ENCODE measurements around the gene CHST1.

CHST1 gene

DNA sequence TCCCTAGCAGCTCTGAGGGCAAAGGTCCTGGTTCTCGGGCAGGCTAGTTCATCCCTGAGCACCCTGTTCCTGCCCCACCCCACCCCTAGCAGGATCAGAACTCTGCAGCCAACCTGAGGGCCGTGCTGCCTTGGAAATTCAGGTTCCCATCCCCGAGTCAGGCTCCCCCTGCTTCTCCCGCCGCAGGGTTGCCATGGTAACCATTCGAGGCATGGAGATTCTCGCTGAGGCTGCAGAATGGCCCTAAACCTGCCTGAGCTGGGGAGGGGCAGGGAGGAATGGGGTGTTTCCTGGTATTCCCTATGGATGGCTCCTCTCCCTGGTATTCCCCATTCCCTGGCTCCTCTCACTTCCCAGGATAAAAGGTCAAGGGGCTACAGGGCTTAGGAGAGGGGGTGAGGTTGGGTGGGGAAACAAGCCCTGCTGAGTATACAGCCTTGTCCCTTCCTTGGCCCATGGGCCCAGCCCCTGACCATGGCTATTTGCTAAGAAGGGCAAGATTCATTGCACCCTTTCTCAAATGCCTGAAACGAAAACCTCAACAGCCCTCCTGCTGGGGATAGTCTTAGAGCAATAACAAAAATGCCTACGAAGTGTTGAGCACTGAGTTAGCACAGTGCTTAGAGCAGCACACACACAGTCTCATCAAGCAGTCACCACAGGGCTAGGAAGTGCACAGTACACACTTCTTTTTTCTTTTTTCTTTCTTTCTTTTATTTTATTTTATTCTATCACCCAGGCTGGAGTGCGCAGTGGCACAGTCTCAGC lies 58.7 kb downstream of the CHST1 start:
- ATAC-seq = no peak
- no peak for TF ChIP-seq TOX (CRISPR knock-in tag; IDR thresholded peaks at IDR 0.05; ENCODE audit: borderline replicate concordance)
- TF ChIP-seq CSDC2 (CRISPR knock-in tag; IDR thresholded peaks at IDR 0.05) = no peak
- no peak for TF ChIP-seq ZNF565 (CRISPR knock-in tag; conservative IDR thresholded peaks at IDR 0.05; ENCODE audit: low read depth)
- TF ChIP-seq SNAI2 (CRISPR knock-in tag; IDR thresholded peaks at IDR 0.05) = no peak
- TF ChIP-seq, protein P1, sequence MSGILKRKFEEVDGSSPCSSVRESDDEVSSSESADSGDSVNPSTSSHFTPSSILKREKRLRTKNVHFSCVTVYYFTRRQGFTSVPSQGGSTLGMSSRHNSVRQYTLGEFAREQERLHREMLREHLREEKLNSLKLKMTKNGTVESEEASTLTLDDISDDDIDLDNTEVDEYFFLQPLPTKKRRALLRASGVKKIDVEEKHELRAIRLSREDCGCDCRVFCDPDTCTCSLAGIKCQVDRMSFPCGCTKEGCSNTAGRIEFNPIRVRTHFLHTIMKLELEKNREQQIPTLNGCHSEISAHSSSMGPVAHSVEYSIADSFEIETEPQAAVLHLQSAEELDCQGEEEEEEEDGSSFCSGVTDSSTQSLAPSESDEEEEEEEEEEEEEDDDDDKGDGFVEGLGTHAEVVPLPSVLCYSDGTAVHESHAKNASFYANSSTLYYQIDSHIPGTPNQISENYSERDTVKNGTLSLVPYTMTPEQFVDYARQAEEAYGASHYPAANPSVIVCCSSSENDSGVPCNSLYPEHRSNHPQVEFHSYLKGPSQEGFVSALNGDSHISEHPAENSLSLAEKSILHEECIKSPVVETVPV (CRISPR knock-in tag; IDR thresholded peaks at IDR 0.05) = no peak
- no peak for TF ChIP-seq ESRRG (CRISPR knock-in tag; IDR thresholded peaks at IDR 0.05)
- no peak for TF ChIP-seq ZFP30 (CRISPR knock-in tag; IDR thresholded peaks at IDR 0.05)
- TF ChIP-seq, protein P2, sequence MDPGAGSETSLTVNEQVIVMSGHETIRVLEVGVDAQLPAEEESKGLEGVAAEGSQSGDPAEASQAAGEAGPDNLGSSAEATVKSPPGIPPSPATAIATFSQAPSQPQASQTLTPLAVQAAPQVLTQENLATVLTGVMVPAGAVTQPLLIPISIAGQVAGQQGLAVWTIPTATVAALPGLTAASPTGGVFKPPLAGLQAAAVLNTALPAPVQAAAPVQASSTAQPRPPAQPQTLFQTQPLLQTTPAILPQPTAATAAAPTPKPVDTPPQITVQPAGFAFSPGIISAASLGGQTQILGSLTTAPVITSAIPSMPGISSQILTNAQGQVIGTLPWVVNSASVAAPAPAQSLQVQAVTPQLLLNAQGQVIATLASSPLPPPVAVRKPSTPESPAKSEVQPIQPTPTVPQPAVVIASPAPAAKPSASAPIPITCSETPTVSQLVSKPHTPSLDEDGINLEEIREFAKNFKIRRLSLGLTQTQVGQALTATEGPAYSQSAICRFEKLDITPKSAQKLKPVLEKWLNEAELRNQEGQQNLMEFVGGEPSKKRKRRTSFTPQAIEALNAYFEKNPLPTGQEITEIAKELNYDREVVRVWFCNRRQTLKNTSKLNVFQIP (CRISPR knock-in tag; IDR thresholded peaks at IDR 0.05; ENCODE audit: borderline replicate concordance, low read depth) = no peak
- no peak for TF ChIP-seq PPARA (CRISPR knock-in tag; IDR thresholded peaks at IDR 0.05; ENCODE audit: borderline replicate concordance)
- TF ChIP-seq ISL1 (CRISPR knock-in tag; IDR thresholded peaks at IDR 0.05) = no peak
- no peak for TF ChIP-seq BACH2 (CRISPR knock-in tag; IDR thresholded peaks at IDR 0.05; ENCODE audit: borderline replicate concordance)
- TF ChIP-seq, protein P3, sequence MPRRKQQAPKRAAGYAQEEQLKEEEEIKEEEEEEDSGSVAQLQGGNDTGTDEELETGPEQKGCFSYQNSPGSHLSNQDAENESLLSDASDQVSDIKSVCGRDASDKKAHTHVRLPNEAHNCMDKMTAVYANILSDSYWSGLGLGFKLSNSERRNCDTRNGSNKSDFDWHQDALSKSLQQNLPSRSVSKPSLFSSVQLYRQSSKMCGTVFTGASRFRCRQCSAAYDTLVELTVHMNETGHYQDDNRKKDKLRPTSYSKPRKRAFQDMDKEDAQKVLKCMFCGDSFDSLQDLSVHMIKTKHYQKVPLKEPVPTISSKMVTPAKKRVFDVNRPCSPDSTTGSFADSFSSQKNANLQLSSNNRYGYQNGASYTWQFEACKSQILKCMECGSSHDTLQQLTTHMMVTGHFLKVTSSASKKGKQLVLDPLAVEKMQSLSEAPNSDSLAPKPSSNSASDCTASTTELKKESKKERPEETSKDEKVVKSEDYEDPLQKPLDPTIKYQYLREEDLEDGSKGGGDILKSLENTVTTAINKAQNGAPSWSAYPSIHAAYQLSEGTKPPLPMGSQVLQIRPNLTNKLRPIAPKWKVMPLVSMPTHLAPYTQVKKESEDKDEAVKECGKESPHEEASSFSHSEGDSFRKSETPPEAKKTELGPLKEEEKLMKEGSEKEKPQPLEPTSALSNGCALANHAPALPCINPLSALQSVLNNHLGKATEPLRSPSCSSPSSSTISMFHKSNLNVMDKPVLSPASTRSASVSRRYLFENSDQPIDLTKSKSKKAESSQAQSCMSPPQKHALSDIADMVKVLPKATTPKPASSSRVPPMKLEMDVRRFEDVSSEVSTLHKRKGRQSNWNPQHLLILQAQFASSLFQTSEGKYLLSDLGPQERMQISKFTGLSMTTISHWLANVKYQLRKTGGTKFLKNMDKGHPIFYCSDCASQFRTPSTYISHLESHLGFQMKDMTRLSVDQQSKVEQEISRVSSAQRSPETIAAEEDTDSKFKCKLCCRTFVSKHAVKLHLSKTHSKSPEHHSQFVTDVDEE (CRISPR knock-in tag; IDR thresholded peaks at IDR 0.05) = no peak
- TF ChIP-seq ARNTL (CRISPR knock-in tag; IDR thresholded peaks at IDR 0.05; ENCODE audit: borderline replicate concordance, low read depth) = no peak
- TF ChIP-seq, protein P4, sequence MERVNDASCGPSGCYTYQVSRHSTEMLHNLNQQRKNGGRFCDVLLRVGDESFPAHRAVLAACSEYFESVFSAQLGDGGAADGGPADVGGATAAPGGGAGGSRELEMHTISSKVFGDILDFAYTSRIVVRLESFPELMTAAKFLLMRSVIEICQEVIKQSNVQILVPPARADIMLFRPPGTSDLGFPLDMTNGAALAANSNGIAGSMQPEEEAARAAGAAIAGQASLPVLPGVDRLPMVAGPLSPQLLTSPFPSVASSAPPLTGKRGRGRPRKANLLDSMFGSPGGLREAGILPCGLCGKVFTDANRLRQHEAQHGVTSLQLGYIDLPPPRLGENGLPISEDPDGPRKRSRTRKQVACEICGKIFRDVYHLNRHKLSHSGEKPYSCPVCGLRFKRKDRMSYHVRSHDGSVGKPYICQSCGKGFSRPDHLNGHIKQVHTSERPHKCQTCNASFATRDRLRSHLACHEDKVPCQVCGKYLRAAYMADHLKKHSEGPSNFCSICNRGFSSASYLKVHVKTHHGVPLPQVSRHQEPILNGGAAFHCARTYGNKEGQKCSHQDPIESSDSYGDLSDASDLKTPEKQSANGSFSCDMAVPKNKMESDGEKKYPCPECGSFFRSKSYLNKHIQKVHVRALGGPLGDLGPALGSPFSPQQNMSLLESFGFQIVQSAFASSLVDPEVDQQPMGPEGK (CRISPR knock-in tag; IDR thresholded peaks at IDR 0.05; ENCODE audit: borderline replicate concordance) = no peak
- no peak for TF ChIP-seq TCF4 (CRISPR knock-in tag; IDR thresholded peaks at IDR 0.05; ENCODE audit: borderline replicate concordance)
- no peak for TF ChIP-seq ZNF70 (CRISPR knock-in tag; IDR thresholded peaks at IDR 0.05)
- no peak for TF ChIP-seq ZNF8 (CRISPR knock-in tag; IDR thresholded peaks at IDR 0.05)

DNA sequence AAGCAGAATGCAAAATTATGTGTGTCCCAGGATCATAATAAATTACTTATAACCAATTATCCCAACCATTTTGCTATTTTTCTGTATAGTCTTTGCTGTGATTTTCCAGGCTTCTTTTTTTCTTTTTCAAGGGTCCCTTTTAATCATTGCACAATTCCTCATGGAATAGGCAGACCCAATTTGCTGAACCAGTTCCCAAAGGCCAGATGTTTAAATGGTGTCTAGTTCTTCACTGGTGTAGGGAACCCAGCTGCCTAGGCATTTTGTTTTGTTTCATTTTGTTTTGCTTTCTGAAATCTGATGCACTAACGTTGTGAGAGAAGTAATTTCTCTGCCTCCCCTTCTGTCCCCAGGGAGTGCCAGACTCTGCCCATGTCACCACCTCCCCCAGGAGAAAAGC lies 60.4 kb downstream of the CHST1 start:
- no peak for TF ChIP-seq ESRRG (CRISPR knock-in tag; IDR thresholded peaks at IDR 0.05)
- no peak for TF ChIP-seq RARB (CRISPR knock-in tag; IDR thresholded peaks at IDR 0.05)
- TF ChIP-seq ZFP30 (CRISPR knock-in tag; IDR thresholded peaks at IDR 0.05) = no peak
- TF ChIP-seq SNAI2 (CRISPR knock-in tag; IDR thresholded peaks at IDR 0.05) = no peak
- TF ChIP-seq ZNF565 (CRISPR knock-in tag; conservative IDR thresholded peaks at IDR 0.05; ENCODE audit: low read depth) = no peak
- no peak for TF ChIP-seq OSR1 (CRISPR knock-in tag; IDR thresholded peaks at IDR 0.05)
- TF ChIP-seq GLIS3 (CRISPR knock-in tag; IDR thresholded peaks at IDR 0.05) = no peak
- TF ChIP-seq ZNF8 (CRISPR knock-in tag; IDR thresholded peaks at IDR 0.05) = no peak
- no peak for TF ChIP-seq CSDC2 (CRISPR knock-in tag; IDR thresholded peaks at IDR 0.05)
- no peak for TF ChIP-seq ARNTL (CRISPR knock-in tag; IDR thresholded peaks at IDR 0.05; ENCODE audit: borderline replicate concordance, low read depth)
- no peak for TF ChIP-seq BACH2 (CRISPR knock-in tag; IDR thresholded peaks at IDR 0.05; ENCODE audit: borderline replicate concordance)
- no peak for TF ChIP-seq PPARA (CRISPR knock-in tag; IDR thresholded peaks at IDR 0.05; ENCODE audit: borderline replicate concordance)
- TF ChIP-seq, protein P1 (CRISPR knock-in tag; IDR thresholded peaks at IDR 0.05) = no peak
- TF ChIP-seq, protein P5, sequence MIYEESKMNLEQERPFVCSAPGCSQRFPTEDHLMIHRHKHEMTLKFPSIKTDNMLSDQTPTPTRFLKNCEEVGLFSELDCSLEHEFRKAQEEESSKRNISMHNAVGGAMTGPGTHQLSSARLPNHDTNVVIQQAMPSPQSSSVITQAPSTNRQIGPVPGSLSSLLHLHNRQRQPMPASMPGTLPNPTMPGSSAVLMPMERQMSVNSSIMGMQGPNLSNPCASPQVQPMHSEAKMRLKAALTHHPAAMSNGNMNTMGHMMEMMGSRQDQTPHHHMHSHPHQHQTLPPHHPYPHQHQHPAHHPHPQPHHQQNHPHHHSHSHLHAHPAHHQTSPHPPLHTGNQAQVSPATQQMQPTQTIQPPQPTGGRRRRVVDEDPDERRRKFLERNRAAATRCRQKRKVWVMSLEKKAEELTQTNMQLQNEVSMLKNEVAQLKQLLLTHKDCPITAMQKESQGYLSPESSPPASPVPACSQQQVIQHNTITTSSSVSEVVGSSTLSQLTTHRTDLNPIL (CRISPR knock-in tag; IDR thresholded peaks at IDR 0.05; ENCODE audit: low read depth) = no peak
- TF ChIP-seq ZC3H10 (CRISPR knock-in tag; IDR thresholded peaks at IDR 0.05) = no peak
- ATAC-seq = no peak
